ENCODE data around the gene HOXC6. TPM values are rescaled to one million over a fixed set of nuclear protein-coding genes. Genes with fewer than 3 reads are reported as not detected.
A peak's percentile ranks its signal among the peaks of the same experiment; 100 is the strongest.

HOXC6 gene
- total and polyA plus RNA-seq, 2 experiments from 2014 or later: not detected

GRCh38 chr12:54071942-54072341 lies 43.7 kb downstream of the HOXC6 start:
- H3K27me3 ChIP-seq (ENCODE audit: insufficient read depth): peaks cover 91% of the 10 kb centered on the region
- H3K4me1 ChIP-seq (ENCODE audit: insufficient read depth): peaks cover 24% of the 10 kb centered on the region

GRCh38 chr12:54074308-54074707 lies 46.1 kb downstream of the HOXC6 start:
- no peak overlapping the region for H2AFZ ChIP-seq
- H3K9me2 ChIP-seq (ENCODE audit: insufficient read depth): no peaks in the 10 kb centered on the region
- Mint-ChIP-seq H3K9me3 (no peaks in the 10 kb centered on the region), H3K27me3 (ENCODE audit: insufficient read depth, low read depth, poor library complexity) (peaks cover 52% of the 10 kb centered on the region), H3K4me1 (peaks cover 44% of the 10 kb centered on the region), H3K27ac (no peak overlapping the region), H3K4me3 (no peak overlapping the region), H3K36me3 (ENCODE audit: low read depth) (no peaks in the 10 kb centered on the region)
- H3K79me2 ChIP-seq (replicated peaks; ENCODE audit: insufficient read depth): no peaks in the 10 kb centered on the region
- H3K27me3 ChIP-seq (ENCODE audit: insufficient read depth): peaks cover 92% of the 10 kb centered on the region
- H3K4me3 ChIP-seq: no peak overlapping the region
- no peaks in the 10 kb centered on the region; the same call in 1 of the 2 replicates for H4K20me1 ChIP-seq (replicated peaks; ENCODE audit: insufficient read depth)
- ATAC-seq (no peak), DNase-seq (ENCODE audit: low spot score) (peak; percentile 17)
- H3K27ac ChIP-seq (ENCODE audit: low read depth): no peak overlapping the region
- 0 out of 2 replicates have a peak, but pooled peaks cover 9% of the 10 kb centered on the region for H3F3A ChIP-seq (replicated peaks; ENCODE audit: low read depth)
- H3K4me1 ChIP-seq (ENCODE audit: insufficient read depth): peaks cover 42% of the 10 kb centered on the region
- peak overlapping the region; percentile 49; the same call in 1 of the 2 replicates for H3K4me2 ChIP-seq
- H3K36me3 ChIP-seq (ENCODE audit: insufficient read depth): no peaks in the 10 kb centered on the region
- TF ChIP-seq STAT1 (IDR thresholded peaks at IDR 0.05; ENCODE audit: unreplicated experiment): no peak
- no peak for TF ChIP-seq EZH2phosphoT487 (IDR thresholded peaks at IDR 0.05; ENCODE audit: unreplicated experiment)
- no peak for TF ChIP-seq NANOG (IDR thresholded peaks at IDR 0.05; ENCODE audit: borderline replicate concordance)
- TF ChIP-seq ZNF114 (CRISPR knock-in tag; IDR thresholded peaks at IDR 0.05): no peak

More at GRCh38 chr12:54071942-54072341, 43.7 kb downstream of the HOXC6 start:
- Histone ChIP-seq H4K20me1 (replicated peaks; ENCODE audit: insufficient read depth) (no peaks in the 10 kb centered on the region; the same call in 1 of the 2 replicates), H3K4me2 (no peak overlapping the region), H3F3A (replicated peaks; ENCODE audit: low read depth) (0 out of 2 replicates have a peak, but pooled peaks cover 5% of the 10 kb centered on the region), H3K9me2 (ENCODE audit: insufficient read depth) (no peaks in the 10 kb centered on the region), H3K27ac (ENCODE audit: low read depth) (no peak overlapping the region), H2AFZ (no peak overlapping the region), H3K36me3 (ENCODE audit: insufficient read depth) (no peaks in the 10 kb centered on the region), H3K79me2 (replicated peaks; ENCODE audit: insufficient read depth) (no peaks in the 10 kb centered on the region), H3K4me3 (no peak overlapping the region)
- no peak for TF ChIP-seq ETS1 (IDR thresholded peaks at IDR 0.05)
- TF ChIP-seq ZNF331 (CRISPR knock-in tag; IDR thresholded peaks at IDR 0.05; ENCODE audit: low read depth): no peak
- no peak for TF ChIP-seq STAT1 (IDR thresholded peaks at IDR 0.05; ENCODE audit: unreplicated experiment)
- TF ChIP-seq REST (IDR thresholded peaks at IDR 0.05; ENCODE audit: unreplicated experiment): no peak
- TF ChIP-seq JUNB (IDR thresholded peaks at IDR 0.05; ENCODE audit: unreplicated experiment): no peak
- TF ChIP-seq NANOG (IDR thresholded peaks at IDR 0.05; ENCODE audit: borderline replicate concordance): no peak
- TF ChIP-seq EZH2phosphoT487 (IDR thresholded peaks at IDR 0.05; ENCODE audit: unreplicated experiment): no peak
- Mint-ChIP-seq H3K9me3 (no peaks in the 10 kb centered on the region), H3K4me3 (no peak overlapping the region), H3K36me3 (ENCODE audit: low read depth) (no peaks in the 10 kb centered on the region), H3K27me3 (ENCODE audit: insufficient read depth, low read depth, poor library complexity) (peaks cover 33% of the 10 kb centered on the region), H3K4me1 (peaks cover 31% of the 10 kb centered on the region), H3K27ac (no peak overlapping the region)
- DNase-seq (ENCODE audit: low spot score): no peak
- ATAC-seq: no peak

Measured in GM23338 (cell line).